Stimulated activated CD4-positive, alpha-beta T cell treated with anti-CD3 and anti-CD28 coated beads, Interleukin-1b, Interleukin-23, amount 100 ng/mL, for 4 hours (primary cell): Measurements from ENCODE around the gene PLD5.
"Not testable (repeated sequence)": the region's sequence is repeated elsewhere in the genome, so short reads cannot be mapped to it uniquely, and the experiment has no call there.

Source experiments
- DNase-seq, 2 donors: peaks; one replicate each; pipeline ENCODE4 v3.0.0-alpha.2; 2020; ENCODE audit warnings: low read depth in 2 of 2

PLD5 gene

DNA sequence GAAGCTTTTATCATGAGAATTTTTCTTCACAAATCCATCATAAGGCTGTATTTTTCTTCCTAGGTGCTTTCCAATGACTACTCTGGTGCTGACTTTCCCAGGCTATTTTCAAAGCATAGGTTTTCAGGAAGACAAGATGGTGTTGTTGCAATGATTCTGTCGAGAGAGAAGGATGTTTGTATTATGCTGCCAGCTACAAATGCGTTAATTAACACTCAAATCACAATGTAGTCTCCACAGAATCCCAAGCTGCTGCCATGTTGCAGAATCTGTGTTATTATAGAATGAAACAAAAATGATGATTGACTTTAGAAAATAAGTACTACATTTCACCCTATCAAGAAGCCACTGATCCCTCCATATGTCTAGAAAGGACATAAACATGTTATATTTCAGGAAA is 346.1 kb downstream of the PLD5 start:
- no peak for DNase-seq

DNA sequence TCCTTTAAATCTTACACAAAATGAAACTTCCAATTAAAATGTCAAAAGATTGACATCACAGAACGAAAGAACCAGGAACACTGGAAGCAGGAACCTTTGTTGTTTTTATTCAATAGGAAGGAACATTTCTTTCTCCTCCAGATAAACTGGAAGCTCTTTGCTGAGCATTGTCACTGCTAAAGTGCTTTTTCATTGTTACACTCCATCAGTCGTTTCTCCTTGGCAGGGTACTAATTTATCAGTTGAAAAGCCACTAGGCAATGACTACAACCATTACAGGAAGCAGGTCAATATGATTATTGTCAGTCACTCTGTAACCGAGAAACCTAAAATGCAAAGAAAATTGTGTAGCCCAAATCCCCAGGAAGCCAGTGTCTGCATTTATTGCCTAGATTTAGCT is 362.4 kb downstream of the PLD5 start:
- DNase-seq: no peak

DNA sequence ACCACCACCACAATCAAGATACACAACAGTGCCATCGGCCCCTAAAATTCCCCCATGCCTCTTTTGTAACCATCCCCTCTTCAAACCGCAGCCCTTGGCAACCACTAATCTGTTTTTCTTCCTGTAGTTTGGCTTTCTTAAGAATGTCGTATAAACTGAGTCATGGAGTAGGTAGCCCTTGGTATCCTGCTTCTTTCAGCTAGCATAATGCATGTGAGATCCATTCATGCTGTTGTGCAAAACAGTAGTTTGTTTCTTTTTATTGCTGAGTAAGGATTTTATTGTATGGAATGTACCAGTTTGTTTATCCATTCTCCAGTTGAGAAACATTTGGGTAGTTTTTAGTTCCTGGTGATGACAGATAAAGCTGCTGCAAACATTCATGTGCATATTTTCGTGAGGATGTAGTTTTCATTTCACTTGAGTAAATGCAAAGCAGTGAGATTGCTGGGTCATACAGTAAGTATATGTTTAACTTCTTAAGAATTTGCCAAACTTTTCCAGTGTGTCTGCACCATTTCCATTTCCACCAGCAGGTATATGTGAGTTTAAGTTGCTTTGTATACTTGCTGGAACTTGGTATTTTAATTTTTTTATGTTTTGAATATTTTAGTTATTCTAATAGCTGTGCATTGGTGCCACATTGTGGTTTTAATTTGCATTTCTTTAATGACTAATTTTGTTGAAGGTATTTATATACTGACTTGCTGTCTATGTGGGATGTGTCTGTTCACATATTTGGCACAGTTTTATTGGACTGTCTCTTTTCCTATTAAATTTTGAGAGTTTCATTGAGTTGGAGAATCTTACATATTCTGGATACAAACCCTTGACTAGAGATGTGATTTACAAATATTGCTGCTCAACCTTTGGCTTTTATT is 377.2 kb downstream of the PLD5 start:
- no peak for DNase-seq

GRCh38 chr1:242146652-242147051 is 377.8 kb downstream of the PLD5 start:
- DNase-seq: no peak

DNA sequence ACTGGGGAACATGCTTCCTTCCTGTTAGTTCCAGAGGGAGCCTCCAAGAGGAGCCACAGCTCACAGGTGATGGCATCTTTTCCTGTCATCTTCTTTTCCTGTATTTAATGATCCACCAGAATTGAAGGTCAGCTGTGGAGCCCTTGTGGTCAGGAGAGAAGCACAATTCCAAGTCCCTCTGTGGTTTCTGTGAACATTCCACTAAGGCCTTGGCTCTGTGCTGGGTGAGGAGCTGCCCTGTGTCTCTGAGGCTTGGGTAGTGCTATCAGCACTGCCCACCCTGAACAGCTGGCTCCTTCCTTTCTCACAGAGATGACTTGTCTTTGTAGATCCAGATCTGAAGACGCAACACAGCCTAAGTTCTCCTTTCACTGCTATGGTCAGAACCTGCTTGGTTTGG is 383.7 kb downstream of the PLD5 start:
- DNase-seq: no peak

GRCh38 chr1:242139986-242140385 is 384.5 kb downstream of the PLD5 start:
- DNase-seq: no peak

GRCh38 chr1:242139442-242139841 is 385.1 kb downstream of the PLD5 start:
- DNase-seq: no peak

DNA sequence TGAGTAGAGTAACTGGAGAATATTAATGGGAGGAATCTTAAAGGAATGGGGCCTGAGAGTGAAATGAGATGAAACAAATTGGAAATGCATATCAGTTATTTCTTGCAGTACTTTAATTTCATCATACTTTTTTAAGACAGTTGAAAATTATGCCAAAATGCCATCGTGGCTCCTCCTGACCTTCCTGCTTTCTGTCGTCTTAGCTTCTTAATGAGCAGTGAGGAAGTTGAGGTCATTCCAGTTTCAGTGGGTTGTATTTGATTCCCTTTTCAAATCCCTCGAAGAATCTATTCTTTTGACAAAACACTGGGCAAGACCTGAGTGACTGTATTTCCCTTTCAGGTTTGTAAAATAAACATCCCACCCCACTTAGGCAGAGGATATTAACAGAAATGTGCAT is 390.7 kb downstream of the PLD5 start:
- no peak for DNase-seq

DNA sequence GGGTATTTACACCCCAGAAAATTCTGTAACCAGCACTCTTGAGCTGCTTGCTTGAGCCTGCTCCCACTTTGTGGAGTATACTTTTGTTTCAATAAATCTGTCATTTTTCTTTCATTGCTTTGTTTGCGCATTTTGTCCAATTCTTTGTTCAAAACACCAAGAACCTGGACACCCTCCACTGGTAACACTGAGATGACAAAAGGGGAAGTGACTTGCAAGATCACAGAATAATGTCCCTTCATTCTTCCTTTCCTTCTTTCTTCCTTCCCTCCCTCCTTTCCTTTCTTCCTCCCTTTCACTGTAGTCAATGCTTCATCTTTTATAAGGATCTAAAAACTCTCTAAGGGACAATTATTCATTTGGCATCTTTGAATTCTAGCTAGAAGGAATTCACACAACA is 391.1 kb downstream of the PLD5 start:
- no peak for DNase-seq

DNA sequence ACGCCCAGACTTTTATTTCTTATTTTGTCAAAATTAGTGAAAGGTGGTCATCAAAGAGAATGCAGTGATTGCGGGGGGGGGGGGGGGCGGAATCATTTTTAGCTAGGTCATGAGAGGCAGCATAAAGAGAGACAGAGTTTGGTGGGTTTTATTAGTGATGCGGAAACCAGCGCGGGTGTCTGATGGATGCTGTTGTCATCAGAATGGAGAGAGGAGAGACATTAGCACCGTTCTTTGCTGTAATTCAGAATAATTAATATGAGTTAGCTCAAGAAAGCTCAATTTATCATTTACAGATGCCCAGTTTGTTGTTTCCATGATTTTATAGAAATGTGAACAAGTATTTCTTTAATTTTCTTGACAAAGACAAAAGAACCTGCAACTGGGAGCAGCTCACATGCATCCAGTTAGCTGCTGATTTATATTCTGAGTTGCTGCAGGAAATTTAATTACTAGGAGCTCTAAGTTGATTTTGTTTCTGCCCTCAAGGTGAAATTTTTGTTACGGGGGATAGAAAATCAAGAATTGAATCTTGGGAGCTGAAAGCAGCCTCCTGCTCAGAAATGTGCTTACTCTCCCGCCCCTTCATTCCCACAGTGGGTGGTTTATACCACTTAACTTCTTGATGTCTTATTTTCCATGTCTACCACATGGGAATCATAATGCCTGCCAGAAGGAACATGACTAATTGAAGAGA is 392.2 kb downstream of the PLD5 start:
- DNase-seq: no peak

DNA sequence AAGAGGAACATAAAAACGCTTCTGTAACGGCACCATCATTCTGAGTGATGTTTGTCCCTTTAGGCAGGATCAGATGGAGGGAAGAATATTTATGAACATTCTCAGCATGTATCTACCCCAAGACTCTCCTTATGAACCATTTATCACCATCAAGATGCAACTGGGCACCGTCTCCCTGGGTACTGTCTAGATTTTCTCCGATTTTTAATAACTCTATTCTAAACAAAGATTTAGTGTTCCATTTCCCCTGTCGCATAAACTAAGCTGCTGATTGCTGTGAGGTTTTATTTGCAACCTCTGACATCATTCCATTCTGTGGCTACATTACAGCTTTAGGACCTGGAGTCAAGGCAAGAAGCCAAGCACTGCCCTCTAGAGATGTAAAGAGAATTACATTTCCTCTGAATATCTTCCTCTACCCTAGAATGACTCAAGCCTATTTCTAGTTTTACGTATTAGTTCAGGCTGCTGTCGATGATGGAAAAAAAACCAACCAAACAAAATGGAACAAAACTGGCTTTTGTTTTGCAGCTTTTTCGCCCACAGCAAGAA is 395.5 kb downstream of the PLD5 start:
- DNase-seq: no peak

- DNase-seq: no peak
These were observed 404.1 kb downstream of the PLD5 start for GRCh38 chr1:242120432-242120831.

DNA sequence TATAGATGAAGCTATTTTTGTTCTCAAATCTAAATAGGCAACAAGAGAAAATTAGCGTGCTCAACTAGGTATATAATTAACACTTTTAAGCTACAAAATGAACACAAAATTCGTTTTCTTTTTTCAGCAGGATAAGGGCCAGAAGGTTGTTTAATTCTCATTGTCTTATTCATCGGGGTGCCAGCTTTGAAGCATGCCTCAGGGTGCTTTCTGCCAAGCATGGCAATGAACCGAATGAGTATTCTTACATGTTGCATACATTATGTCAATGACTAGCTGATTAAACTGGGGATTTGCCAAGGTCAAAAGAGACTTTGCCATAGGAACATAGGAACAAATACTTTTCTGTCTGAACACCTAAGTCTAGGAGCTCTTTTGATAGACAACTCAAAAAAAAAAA is 423.6 kb downstream of the PLD5 start:
- no peak for DNase-seq

DNA sequence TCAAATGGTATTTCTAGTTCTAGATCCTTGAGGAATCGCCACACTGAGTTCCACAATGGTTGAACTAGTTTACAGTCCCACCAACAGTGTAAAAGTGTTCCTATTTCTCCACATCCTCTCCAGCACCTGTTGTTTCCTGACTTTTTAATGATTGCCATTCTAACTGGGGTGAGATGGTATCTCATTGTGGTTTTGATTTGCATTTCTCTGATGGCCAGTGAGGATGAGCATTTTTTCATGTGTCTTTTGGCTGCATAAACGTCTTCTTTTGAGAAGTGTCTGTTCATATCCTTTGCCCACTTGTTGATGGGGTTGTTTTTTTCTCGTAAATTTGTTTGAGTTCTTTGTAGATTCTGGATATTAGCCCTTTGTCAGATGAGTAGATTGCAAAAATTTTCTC is 427.2 kb downstream of the PLD5 start:
- not testable (repeated sequence) for DNase-seq

DNA sequence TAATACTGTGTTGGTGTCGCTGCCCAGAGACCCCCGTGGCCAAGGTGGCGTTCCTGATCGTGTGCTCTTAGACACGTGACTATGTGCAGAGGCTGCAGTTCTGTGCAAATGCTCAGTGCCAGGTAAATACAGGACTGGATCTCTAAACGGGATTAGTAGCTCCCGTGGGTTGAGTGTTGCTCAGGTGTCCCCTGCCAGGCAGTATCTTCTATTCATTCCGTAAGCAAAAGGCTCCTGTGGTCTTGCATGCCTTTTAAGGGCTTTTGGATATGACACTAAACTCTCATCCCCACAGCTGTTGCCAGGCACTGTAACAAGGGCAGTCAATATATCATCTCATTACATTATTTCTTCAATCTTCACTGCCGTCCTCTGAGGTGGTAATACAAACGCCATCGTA is 431.4 kb downstream of the PLD5 start:
- DNase-seq: no peak

DNA sequence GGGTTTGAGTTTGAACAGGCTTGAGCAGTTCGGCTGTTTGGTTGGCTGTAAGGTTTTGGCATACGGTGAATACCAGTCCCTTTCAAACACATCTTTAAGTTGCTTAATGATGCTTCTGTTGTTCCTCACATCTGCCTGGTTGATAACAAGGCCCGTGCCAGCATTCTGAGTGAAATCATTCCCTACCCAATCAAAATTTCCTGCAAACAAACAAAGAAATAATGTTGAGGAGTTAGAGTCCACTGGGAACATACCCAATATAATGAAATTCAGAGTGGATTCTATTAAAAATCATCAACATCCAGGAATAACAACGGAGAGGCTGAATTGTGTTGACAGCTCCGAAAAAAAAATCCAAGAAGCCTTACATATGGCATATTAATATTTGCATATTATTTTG is 434.6 kb downstream of the PLD5 start:
- DNase-seq: no peak

DNA sequence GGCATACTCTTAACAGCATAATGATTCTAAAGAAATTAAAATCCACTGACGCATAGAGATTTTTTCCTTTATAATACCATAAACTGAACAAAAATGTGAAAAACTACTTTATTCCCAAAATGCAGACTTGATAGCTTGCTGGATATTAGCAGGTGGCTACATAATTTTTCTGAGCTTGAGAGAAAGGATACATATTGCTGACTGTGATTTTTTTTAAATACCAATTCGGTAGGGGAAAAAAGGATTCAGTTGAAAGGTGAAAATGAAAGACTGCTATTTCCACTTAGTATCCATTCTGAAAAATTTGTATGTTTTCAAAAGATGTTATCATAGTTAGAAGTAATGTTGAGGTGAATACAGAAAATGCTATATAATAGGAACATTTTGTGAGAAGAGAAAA is 435.6 kb downstream of the PLD5 start:
- DNase-seq: no peak

- DNase-seq: no peak
These were observed 437.8 kb downstream of the PLD5 start for GRCh38 chr1:242086706-242087105.

DNA sequence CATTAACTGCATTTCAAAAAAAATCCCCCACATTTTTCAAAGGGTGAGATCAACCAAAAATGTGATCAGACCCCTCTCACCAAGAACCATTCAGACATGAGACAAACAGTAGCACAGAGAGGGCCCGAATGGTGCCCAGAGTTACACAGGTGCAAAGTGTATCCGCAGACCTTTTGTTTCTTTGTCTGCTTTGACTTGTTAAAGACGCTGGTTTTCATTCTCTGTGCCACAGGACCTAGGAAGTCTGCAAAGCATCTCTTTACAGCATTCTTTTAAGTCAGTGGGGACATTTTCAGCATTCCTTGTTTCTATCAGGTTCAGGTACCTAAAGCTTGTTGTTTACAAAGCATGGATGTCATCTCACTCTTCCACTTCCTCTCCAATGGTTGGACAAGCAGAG is 438.4 kb downstream of the PLD5 start:
- no peak for DNase-seq

- no peak for DNase-seq
These were observed 440.8 kb downstream of the PLD5 start for GRCh38 chr1:242083742-242084141.

DNA sequence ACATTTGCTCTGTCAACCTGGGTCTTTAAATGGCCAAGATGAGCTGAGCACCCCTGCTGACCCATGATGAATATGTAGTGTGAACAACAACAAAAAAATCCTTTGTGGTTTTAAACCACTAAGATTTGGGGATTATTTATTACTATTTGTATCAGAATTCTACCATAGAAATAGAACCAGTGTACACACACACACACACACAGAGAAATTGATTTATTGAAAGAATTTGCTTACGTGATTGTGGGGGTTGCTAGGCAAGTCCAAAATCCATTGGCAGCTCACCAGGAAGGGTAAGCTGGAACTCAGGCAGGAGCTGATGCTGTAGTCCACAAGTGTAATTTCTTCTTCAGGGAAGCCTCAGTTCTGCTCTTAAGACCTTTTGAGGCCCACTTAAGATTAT is 443.1 kb downstream of the PLD5 start:
- DNase-seq: no peak

DNA sequence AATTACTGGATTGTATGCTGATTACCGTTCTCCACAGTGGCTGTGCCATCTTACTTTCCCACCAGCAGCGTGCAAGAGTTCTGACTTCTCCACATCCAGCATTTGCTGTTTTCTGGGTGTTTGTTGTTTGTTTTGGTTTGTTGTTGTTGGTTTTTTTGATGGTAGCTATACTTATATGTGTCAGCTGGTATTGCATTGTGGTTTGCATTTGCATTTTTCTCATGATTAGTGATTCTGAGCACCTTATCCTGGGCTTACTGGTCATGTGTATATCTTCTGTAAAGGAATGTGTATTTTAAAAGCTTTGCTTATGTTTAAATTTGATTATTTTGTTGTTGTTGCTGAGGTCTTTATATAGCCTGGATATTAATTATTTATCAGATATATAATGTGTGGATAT is 458.7 kb downstream of the PLD5 start:
- no peak for DNase-seq

- no peak for DNase-seq
These were observed 462.2 kb downstream of the PLD5 start for GRCh38 chr1:242062271-242062670.
